ENCODE measurements around the gene MEX3D. TPM values are rescaled to one million over a fixed set of nuclear protein-coding genes. Genes with fewer than 3 reads are reported as not detected.
"Not testable (repeated sequence)": the region's sequence is repeated elsewhere in the genome, so short reads cannot be mapped to it uniquely, and the experiment has no call there.

MEX3D gene
- total RNA-seq, 2 experiments from 2014 or later, result 1.6 to 2.3 TPM

- H3K27ac ChIP-seq (ENCODE audit: low read depth in 1 of 2, low read length in 2 of 2), result no peak overlapping the region
- H3K36me3 ChIP-seq (ENCODE audit: insufficient read depth, low read length), result no peaks in the 10 kb centered on the region
- H3K4me3 Mint-ChIP-seq, result no peak overlapping the region
- peaks cover 38% of the 10 kb centered on the region for H3K27me3 Mint-ChIP-seq
- H3K27ac Mint-ChIP-seq, result no peak overlapping the region
- DNase-seq (no peak), ATAC-seq (ENCODE audit: poor library complexity) (no peak)
- H3K4me3 ChIP-seq (ENCODE audit: low read length), result no peak overlapping the region
- no peak for TF ChIP-seq CTCF (IDR thresholded peaks at IDR 0.05)
- peaks cover 5% of the 10 kb centered on the region for H3K4me1 ChIP-seq (ENCODE audit: insufficient read depth, low read length)
- no peaks in the 10 kb centered on the region for H3K36me3 Mint-ChIP-seq (ENCODE audit: low read depth)
- H3K9me3 ChIP-seq (ENCODE audit: control insufficient read depth in 1 of 2, insufficient read depth in 1 of 2, low read length in 2 of 2), result peaks cover 0 to 15% of the 10 kb centered on the region in 2 experiments
- ChIA-PET POLR2A (no interaction called here), CTCF (no interaction called here)
- intact Hi-C loops (cut with DNase I, micrococcal nuclease), result no loop called here
- peaks cover 19 to 25% of the 10 kb centered on the region in 2 experiments for H3K27me3 ChIP-seq (ENCODE audit: control insufficient read depth in 1 of 2, insufficient read depth in 2 of 2, low read length in 2 of 2)
- no peaks in the 10 kb centered on the region for H3K9me3 Mint-ChIP-seq
- H3K4me1 Mint-ChIP-seq (ENCODE audit: low read depth), result no peaks in the 10 kb centered on the region
Measured at GRCh38 chr19:1538978-1539377, 29.1 kb downstream of the MEX3D start.

- ATAC-seq (ENCODE audit: poor library complexity); CTCF ChIA-PET; POLR2A ChIA-PET; intact Hi-C loops (cut with DNase I, micrococcal nuclease); H3K4me3 ChIP-seq (ENCODE audit: low read length); H3K4me1 Mint-ChIP-seq (ENCODE audit: low read depth); H3K4me1 ChIP-seq (ENCODE audit: insufficient read depth, low read length); H3K27ac ChIP-seq (ENCODE audit: low read depth in 1 of 2, low read length in 2 of 2); H3K4me3 Mint-ChIP-seq; H3K36me3 Mint-ChIP-seq (ENCODE audit: low read depth); H3K36me3 ChIP-seq (ENCODE audit: insufficient read depth, low read length); H3K27ac Mint-ChIP-seq; DNase-seq; H3K9me3 Mint-ChIP-seq: not testable (repeated sequence)
- Histone ChIP-seq H3K27me3 (ENCODE audit: control insufficient read depth in 1 of 2, insufficient read depth in 2 of 2, low read length in 2 of 2) (peaks cover 15 to 17% of the 10 kb centered on the region in 2 experiments), H3K9me3 (ENCODE audit: control insufficient read depth in 1 of 2, insufficient read depth in 1 of 2, low read length in 2 of 2) (peaks cover 0 to 15% of the 10 kb centered on the region in 2 experiments)
- H3K27me3 Mint-ChIP-seq, result peaks cover 32% of the 10 kb centered on the region
Measured at GRCh38 chr19:1535699-1536098, 32.4 kb downstream of the MEX3D start.

- H3K27ac ChIP-seq (ENCODE audit: low read depth in 1 of 2, low read length in 2 of 2), result no peak overlapping the region
- H3K4me3 Mint-ChIP-seq, result no peak overlapping the region
- intact Hi-C loops (cut with DNase I, micrococcal nuclease), result no loop called here
- ChIA-PET POLR2A (no interaction called here), CTCF (no interaction called here)
- no peak for TF ChIP-seq CTCF (IDR thresholded peaks at IDR 0.05)
- no peaks in the 10 kb centered on the region for H3K36me3 Mint-ChIP-seq (ENCODE audit: low read depth)
- H3K4me1 ChIP-seq (ENCODE audit: insufficient read depth, low read length), result no peaks in the 10 kb centered on the region
- no peaks in the 10 kb centered on the region for H3K36me3 ChIP-seq (ENCODE audit: insufficient read depth, low read length)
- H3K4me1 Mint-ChIP-seq (ENCODE audit: low read depth), result no peaks in the 10 kb centered on the region
- peaks cover 8 to 13% of the 10 kb centered on the region in 2 experiments for H3K27me3 ChIP-seq (ENCODE audit: control insufficient read depth in 1 of 2, insufficient read depth in 2 of 2, low read length in 2 of 2)
- H3K4me3 ChIP-seq (ENCODE audit: low read length), result no peak overlapping the region
- ATAC-seq (ENCODE audit: poor library complexity), result no peak
- H3K9me3 ChIP-seq (ENCODE audit: control insufficient read depth in 1 of 2, insufficient read depth in 1 of 2, low read length in 2 of 2), result peaks cover 0 to 15% of the 10 kb centered on the region in 2 experiments
- no peaks in the 10 kb centered on the region for H3K9me3 Mint-ChIP-seq
- no peak overlapping the region for H3K27ac Mint-ChIP-seq
- H3K27me3 Mint-ChIP-seq, result peaks cover 30% of the 10 kb centered on the region
- no peak for DNase-seq
Measured at GRCh38 chr19:1534972-1535371, 33.2 kb downstream of the MEX3D start.

- H3K4me3 ChIP-seq (ENCODE audit: low read length), result no peak overlapping the region
- DNase-seq (no peak), ATAC-seq (ENCODE audit: poor library complexity) (no peak)
- Mint-ChIP-seq H3K4me1 (ENCODE audit: low read depth) (no peaks in the 10 kb centered on the region), H3K36me3 (ENCODE audit: low read depth) (no peaks in the 10 kb centered on the region), H3K4me3 (no peak overlapping the region), H3K27me3 (peaks cover 30% of the 10 kb centered on the region), H3K9me3 (no peaks in the 10 kb centered on the region), H3K27ac (no peak overlapping the region)
- ChIA-PET CTCF (no interaction called here), POLR2A (no interaction called here)
- intact Hi-C loops (cut with DNase I, micrococcal nuclease), result no loop called here
- H3K27me3 ChIP-seq (ENCODE audit: control insufficient read depth in 1 of 2, insufficient read depth in 2 of 2, low read length in 2 of 2), result peaks cover 8 to 14% of the 10 kb centered on the region in 2 experiments
- peaks cover 0 to 15% of the 10 kb centered on the region in 2 experiments for H3K9me3 ChIP-seq (ENCODE audit: control insufficient read depth in 1 of 2, insufficient read depth in 1 of 2, low read length in 2 of 2)
- H3K36me3 ChIP-seq (ENCODE audit: insufficient read depth, low read length), result no peaks in the 10 kb centered on the region
- no peak for TF ChIP-seq CTCF (IDR thresholded peaks at IDR 0.05)
- no peaks in the 10 kb centered on the region for H3K4me1 ChIP-seq (ENCODE audit: insufficient read depth, low read length)
- no peak overlapping the region for H3K27ac ChIP-seq (ENCODE audit: low read depth in 1 of 2, low read length in 2 of 2)
Measured at GRCh38 chr19:1533510-1534150, 34.5 kb downstream of the MEX3D start.
